Liver (tissue), 9 donors: ENCODE data around the gene SLC47A2. TPM values are rescaled to one million over a fixed set of nuclear protein-coding genes. Genes with fewer than 3 reads are reported as not detected.

Source experiments
- DNase-seq: peaks from one replicate; pipeline ENCODE4 v3.0.0-alpha.2; 2017; ENCODE audit warnings: low spot score
- H3K27ac ChIP-seq, 2 donors: one replicate each; pipeline ENCODE4 v1.7.0; 2013; ENCODE audit warnings: inconsistent platforms in 2 of 2, low read length in 2 of 2, control low read depth in 1 of 2, low read depth in 1 of 2, mild to moderate bottlenecking in 1 of 2
- H3K27me3 ChIP-seq, 4 donors: one replicate each; pipeline versions ENCODE4 v1.6.1 to v1.7.0; 2013; ENCODE audit warnings: low read length in 3 of 4, inconsistent platforms in 1 of 4, mild to moderate bottlenecking in 1 of 4, moderate library complexity in 1 of 4; ENCODE audit not compliant: control insufficient read depth in 4 of 4, insufficient read depth in 4 of 4
- H3K36me3 ChIP-seq, 4 donors: one replicate each; pipeline versions ENCODE4 v1.6.1 to v1.7.0; 2013; ENCODE audit warnings: low read length in 3 of 4, mild to moderate bottlenecking in 3 of 4, low read depth in 1 of 4, moderate library complexity in 1 of 4; ENCODE audit not compliant: control insufficient read depth in 4 of 4, insufficient read depth in 3 of 4
- H3K4me1 ChIP-seq, 4 donors: one replicate each; pipeline versions ENCODE4 v1.6.1 to v1.7.0; 2013; ENCODE audit warnings: low read length in 3 of 4, mild to moderate bottlenecking in 3 of 4, moderate library complexity in 1 of 4; ENCODE audit not compliant: control insufficient read depth in 4 of 4, insufficient read depth in 4 of 4
- H3K4me3 ChIP-seq, 3 donors: one replicate each; pipeline versions ENCODE4 v1.6.1 to v1.7.0; 2013; ENCODE audit warnings: low read length in 3 of 3, control low read depth in 1 of 3, low read depth in 1 of 3, mild to moderate bottlenecking in 1 of 3
- H3K9ac ChIP-seq, 2 donors: one replicate each; pipeline ENCODE4 v1.7.0; 2013; ENCODE audit warnings: low read length in 2 of 2, mild to moderate bottlenecking in 2 of 2, moderate library complexity in 2 of 2, control low read depth in 1 of 2, low read depth in 1 of 2
- H3K9me3 ChIP-seq, 4 donors: one replicate each; pipeline versions ENCODE4 v1.6.1 to v1.7.0; 2013; ENCODE audit warnings: low read length in 3 of 4; ENCODE audit not compliant: control insufficient read depth in 4 of 4
- CTCF ChIP-seq: fragments of 150-350 bp; IDR thresholded peaks from 2 replicates; pipeline ENCODE4 v1.5.1; 2017; ENCODE audit warnings: improper control_type of control experiment, low read depth, low read length; ENCODE audit not compliant: missing input control
- EGR1 ChIP-seq, 2 donors: IDR thresholded peaks; 2 replicates each; pipeline ENCODE4 v1.6.1; 2016 to 2018; ENCODE audit warnings: antibody characterized with exemption in 2 of 2, low read depth in 2 of 2
- FOXA1 ChIP-seq: IDR thresholded peaks from 2 replicates; pipeline ENCODE4 v1.6.1; 2016; ENCODE audit warnings: antibody characterized with exemption
- FOXA2 ChIP-seq: IDR thresholded peaks from 2 replicates; pipeline ENCODE4 v1.6.1; 2016; ENCODE audit warnings: antibody characterized with exemption
- GABPA ChIP-seq, 2 donors: IDR thresholded peaks in 1 of 2; conservative IDR thresholded peaks in 1 of 2; 2 replicates each; pipeline ENCODE4 v1.6.1; 2016; ENCODE audit warnings: antibody characterized with exemption in 2 of 2, mild to moderate bottlenecking in 1 of 2, moderate library complexity in 1 of 2
- HNF4A ChIP-seq, 2 donors: conservative IDR thresholded peaks; 2 replicates each; pipeline ENCODE4 v1.6.1; 2016; ENCODE audit warnings: antibody characterized with exemption in 2 of 2, mild to moderate bottlenecking in 2 of 2
- HNF4G ChIP-seq: IDR thresholded peaks from 2 replicates; pipeline ENCODE4 v1.6.1; 2016; ENCODE audit warnings: antibody characterized with exemption
- JUND ChIP-seq, 2 donors: IDR thresholded peaks; 2 replicates each; pipeline ENCODE4 v1.6.1; 2016; ENCODE audit warnings: antibody characterized with exemption in 2 of 2
- NR2F2 ChIP-seq: IDR thresholded peaks from 2 replicates; pipeline ENCODE4 v1.6.1; 2016; ENCODE audit warnings: antibody characterized with exemption
- RAD21 ChIP-seq, 2 donors: IDR thresholded peaks; 2 replicates each; pipeline ENCODE4 v1.6.1; 2016; ENCODE audit warnings: antibody characterized with exemption in 2 of 2, mild to moderate bottlenecking in 2 of 2
- REST ChIP-seq: IDR thresholded peaks from 2 replicates; pipeline ENCODE4 v1.6.1; 2016; ENCODE audit warnings: antibody characterized with exemption, mild to moderate bottlenecking
- RXRA ChIP-seq, 2 donors: IDR thresholded peaks; 2 replicates each; pipeline ENCODE4 v1.6.1; 2017 to 2018; ENCODE audit warnings: antibody characterized with exemption in 2 of 2, mild to moderate bottlenecking in 1 of 2
- SP1 ChIP-seq: IDR thresholded peaks from 2 replicates; pipeline ENCODE4 v1.6.1; 2018; ENCODE audit warnings: antibody characterized with exemption, mild to moderate bottlenecking
- TAF1 ChIP-seq: conservative IDR thresholded peaks from 2 replicates; pipeline ENCODE4 v1.6.1; 2016; ENCODE audit warnings: antibody characterized with exemption, mild to moderate bottlenecking
- YY1 ChIP-seq: IDR thresholded peaks from 2 replicates; pipeline ENCODE4 v1.6.1; 2016; ENCODE audit warnings: antibody characterized with exemption, mild to moderate bottlenecking
- ZBTB33 ChIP-seq: IDR thresholded peaks from 2 replicates; pipeline ENCODE4 v1.6.1; 2016; ENCODE audit warnings: antibody characterized with exemption
- WGBS: extraction: QIAGEN DNeasy Blood & Tissue Kit; methylation state at CpG from one replicate; pipeline ENCODE4 v1.1.7; 2013; 5-methylcytosine and 5-hydroxymethylcytosine counted together
- polyA plus RNA-seq, 2 donors: library from polyadenylated mRNA; stranded (reverse) in 1 of 2; unstranded in 1 of 2; fragments of 200-250 nt in 1 of 2; fragments of >200 nt in 1 of 2; fragmentation: Nextera tagmentation in 1 of 2; extraction: Ambion mirVana in 1 of 2; gene quantifications; one replicate each; pipeline versions ENCODE4 v1.2.1 to v1.2.3, GENCODE V29; 2013 to 2015
- total RNA-seq, 2 donors: library from RNA; depleted of rRNA; stranded (reverse); fragments of >200 nt; gene quantifications; one replicate each; pipeline ENCODE4 v1.2.3, GENCODE V29; 2014
- TF ChIP-seq, protein P1 (sequence below): IDR thresholded peaks from 2 replicates; pipeline ENCODE4 v1.6.1; 2016; ENCODE audit warnings: antibody characterized with exemption
- TF ChIP-seq, protein P2 (sequence below): IDR thresholded peaks from 2 replicates; pipeline ENCODE4 v1.6.1; 2016; ENCODE audit warnings: antibody characterized with exemption
- donor health status: healthy.
- donor health status: healthy.
- donor health status: healthy.
- donor health status: healthy.
- donor health status: healthy.

Gene SLC47A2
- total and polyA plus RNA-seq, 4 donors = 0.08 TPM; not detected in 3

DNA sequence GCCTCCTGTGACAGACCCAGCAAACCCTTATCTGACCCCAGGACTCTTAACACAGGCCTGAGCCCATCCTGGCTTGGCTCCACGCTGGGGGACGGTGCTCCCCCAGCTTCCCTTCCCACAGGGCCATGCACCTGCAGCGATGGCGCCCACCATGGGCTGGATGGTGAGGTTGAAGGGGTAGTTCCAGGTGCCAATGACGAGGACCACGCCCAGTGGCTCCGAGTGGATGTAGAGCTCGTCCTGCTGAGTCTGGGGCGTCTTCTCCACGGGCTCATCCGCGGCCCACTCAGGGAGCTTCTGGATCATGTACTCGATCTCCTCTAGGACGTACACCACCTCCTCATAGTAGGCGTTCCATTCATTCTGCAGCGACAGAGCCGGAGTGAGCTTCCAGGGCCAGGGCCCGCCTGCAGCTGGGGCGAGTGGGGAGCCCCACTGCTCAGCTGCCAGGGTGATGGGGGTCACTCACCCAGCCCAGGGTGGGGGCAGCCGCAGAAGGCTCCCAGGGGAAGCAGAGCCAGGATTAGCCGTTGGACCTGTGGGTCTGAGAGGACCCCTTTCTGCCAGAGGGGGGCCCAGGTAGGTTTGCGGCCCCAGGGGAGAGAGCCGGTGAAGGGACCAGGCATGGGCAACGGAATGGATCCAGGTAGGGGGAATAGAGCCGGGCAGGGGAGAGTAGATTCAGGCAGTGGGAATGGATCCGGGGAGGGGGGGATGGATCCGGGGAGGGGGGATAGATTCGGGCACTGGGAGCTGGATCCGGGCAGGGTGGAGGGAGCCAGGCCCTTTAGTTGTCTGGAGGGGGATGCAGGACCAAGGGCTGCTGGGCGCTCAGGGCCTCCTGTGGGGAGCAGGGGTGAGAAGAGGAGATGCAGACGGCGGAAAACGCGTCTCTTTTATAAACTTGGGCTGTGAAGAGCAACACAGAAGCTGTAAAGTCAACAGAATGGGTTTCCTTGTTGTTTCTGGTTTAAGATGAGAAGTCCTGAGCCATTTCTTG, 27.0 kb upstream of the SLC47A2 start:
- H3K27me3 ChIP-seq = no peaks in the 10 kb centered on the region
- WGBS = 98% methylated on average over 34 of the region's 34 CpGs
- no peaks in the 10 kb centered on the region for H3K9me3 ChIP-seq
- DNase-seq = no peak
- no peak overlapping the region for H3K4me3 ChIP-seq
- TF ChIP-seq TAF1 = no peak
- TF ChIP-seq NR2F2 = no peak
- no peak for TF ChIP-seq SP1
- no peak for TF ChIP-seq YY1
- no peak for TF ChIP-seq HNF4G
- no peak for TF ChIP-seq FOXA2
- TF ChIP-seq ZBTB33 = no peak
- TF ChIP-seq, protein P1, sequence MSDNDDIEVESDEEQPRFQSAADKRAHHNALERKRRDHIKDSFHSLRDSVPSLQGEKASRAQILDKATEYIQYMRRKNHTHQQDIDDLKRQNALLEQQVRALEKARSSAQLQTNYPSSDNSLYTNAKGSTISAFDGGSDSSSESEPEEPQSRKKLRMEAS = no peak
- TF ChIP-seq REST = no peak
- TF ChIP-seq RXRA (IDR thresholded peaks at IDR 0.05) = no peak
- no peak for TF ChIP-seq CTCF
- TF ChIP-seq RAD21 (IDR thresholded peaks at IDR 0.05) = no peak
- TF ChIP-seq EGR1 (IDR thresholded peaks at IDR 0.05; ENCODE audit: low read depth in 2 of 2) = no peak
- no peak for TF ChIP-seq JUND (IDR thresholded peaks at IDR 0.05)
- TF ChIP-seq, protein P2, sequence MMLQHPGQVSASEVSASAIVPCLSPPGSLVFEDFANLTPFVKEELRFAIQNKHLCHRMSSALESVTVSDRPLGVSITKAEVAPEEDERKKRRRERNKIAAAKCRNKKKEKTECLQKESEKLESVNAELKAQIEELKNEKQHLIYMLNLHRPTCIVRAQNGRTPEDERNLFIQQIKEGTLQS = no peak
- no peak for TF ChIP-seq HNF4A (conservative IDR thresholded peaks at IDR 0.05)
- TF ChIP-seq FOXA1 = no peak
- TF ChIP-seq GABPA (IDR thresholded peaks at IDR 0.05 in 1 of 2, conservative IDR thresholded peaks at IDR 0.05 in 1 of 2) = no peak
- H3K36me3 ChIP-seq = no peaks in the 10 kb centered on the region
- H3K4me1 ChIP-seq = peaks cover 0 to 12% (median 2%) of the 10 kb centered on the region in 4 donors
- no peak overlapping the region for H3K9ac ChIP-seq
- no peak overlapping the region for H3K27ac ChIP-seq
